Measurements from ENCODE around the gene NUDT16L1.

NUDT16L1 gene

GRCh38 chr16:4664538-4665418 is 28.6 kb upstream of the NUDT16L1 start:
- no peak for DNase-seq (ENCODE audit: low read depth)

- no peak for DNase-seq (ENCODE audit: low read depth)
Measured at GRCh38 chr16:4666537-4667202, 26.7 kb upstream of the NUDT16L1 start.

DNA sequence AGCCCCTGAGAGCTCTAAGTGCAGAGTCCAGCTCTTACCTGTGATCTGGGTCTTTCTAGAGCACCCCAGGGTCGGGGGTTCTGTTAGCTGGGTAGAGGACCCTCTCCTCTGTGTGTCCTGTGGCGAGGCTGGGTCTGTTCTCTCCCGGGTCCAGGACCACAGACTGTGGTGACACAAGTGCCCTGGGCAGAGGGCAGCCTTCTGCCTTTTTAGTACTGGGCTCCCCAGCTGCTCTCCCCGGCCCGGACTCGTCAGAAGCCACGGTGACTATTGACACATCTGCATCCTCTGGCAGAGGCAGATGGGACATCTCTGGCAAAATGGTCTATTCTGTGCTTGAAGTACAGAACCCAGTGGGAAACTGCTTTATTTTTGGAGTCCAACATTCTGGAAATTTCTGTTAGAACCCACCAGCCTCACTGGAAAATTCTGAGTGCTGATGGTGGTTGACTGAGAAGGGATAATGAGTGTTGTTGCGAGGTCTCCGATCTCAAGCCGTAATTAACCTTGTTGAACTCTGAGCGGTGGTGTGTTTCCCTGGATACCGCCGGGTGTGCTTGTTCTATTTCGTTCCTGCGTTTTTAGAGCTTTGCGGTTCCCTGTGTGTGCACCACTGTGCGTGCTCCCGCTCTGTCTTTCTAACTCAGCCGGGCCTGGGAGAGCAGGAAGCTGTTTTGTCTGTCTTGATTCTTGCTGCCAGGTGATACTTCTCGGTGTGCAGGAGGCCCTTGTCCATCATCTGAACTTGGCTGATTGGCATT is 26.0 kb upstream of the NUDT16L1 start:
- no peak for DNase-seq (ENCODE audit: low read depth)

DNA sequence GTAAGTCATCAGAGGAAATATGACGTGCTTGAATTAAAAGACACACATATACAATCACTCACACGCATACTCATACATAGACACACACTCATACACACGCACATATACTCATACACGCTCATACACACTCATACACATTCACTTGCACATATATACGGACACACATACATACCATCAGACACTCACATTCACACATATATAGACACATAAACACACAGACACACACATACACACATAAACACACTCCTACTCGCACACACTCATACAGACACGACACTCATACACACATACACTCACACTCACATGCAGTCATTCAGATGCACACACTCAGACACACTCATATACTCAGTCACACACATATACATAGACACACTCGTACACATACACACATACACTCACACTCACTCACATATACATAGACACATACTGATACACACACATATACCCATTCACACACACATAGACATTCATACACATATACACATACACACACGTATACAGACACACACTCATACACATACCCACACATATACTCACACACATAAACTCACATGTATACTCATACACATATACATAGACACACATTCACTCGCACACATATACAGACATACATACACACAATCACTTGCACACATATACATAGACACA is 24.9 kb upstream of the NUDT16L1 start:
- no peak for DNase-seq (ENCODE audit: low read depth)

DNA sequence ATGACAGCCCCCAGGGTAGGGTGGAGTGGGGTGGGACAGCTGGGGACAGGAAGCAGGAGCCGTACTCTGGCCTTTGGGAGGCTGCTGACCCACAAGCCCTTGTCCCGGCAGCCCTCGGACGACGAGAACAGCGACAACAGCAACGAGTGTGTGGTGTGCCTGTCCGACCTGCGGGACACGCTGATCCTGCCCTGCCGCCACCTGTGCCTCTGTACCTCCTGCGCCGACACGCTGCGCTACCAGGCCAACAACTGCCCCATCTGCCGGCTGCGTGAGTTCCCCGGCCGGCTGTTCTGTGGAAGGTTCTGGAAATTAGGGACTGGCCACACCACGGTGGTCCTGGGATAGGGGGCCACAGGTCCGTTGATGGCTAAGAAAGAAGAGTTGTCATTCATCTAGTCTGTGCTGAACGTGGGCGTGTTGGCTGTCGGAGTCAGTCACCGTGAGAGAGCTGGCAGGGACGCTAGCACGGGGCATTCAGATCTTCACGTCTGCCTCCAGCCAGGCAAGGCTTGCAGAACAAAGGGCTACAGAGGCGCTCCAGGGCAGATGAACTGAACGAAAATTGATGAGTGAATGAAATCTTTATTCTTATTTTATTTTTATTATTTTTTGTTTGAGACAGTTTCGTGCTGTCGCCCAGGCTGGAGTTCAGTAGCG is 19.8 kb upstream of the NUDT16L1 start:
- DNase-seq (ENCODE audit: low read depth), result no peak

DNA sequence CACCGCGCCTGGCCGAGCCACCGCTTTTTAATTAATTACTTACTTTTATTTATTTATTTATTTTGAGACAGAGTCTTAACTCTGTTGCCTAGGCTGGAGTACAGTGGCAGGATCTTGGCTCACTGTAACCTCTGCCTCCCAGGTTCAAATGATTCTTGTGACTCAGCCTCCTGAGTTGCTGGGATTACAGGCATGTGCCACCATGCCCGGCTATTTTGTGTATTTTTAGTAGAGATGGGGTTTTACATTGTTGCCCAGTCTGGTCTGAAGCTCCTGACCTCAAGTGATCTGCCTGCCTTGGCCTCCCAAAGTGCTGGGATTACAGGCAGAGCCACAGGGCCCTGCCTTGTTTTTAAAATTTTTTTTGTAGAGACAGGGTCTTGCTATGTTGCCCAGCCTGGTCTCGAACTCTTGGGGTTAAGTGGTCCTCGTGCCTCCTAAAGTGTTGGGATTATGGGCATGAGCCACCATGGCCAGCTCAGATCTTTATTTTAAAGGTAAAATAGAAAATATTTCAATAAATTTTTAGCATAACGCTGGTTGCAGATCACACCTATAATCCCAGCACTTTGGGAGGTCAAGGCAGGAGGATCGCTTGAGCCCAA is 18.3 kb upstream of the NUDT16L1 start:
- no peak for DNase-seq (ENCODE audit: low read depth)

- DNase-seq (ENCODE audit: low read depth), result peak; percentile 38
Measured at GRCh38 chr16:4675864-4676786, 17.2 kb upstream of the NUDT16L1 start.

DNA sequence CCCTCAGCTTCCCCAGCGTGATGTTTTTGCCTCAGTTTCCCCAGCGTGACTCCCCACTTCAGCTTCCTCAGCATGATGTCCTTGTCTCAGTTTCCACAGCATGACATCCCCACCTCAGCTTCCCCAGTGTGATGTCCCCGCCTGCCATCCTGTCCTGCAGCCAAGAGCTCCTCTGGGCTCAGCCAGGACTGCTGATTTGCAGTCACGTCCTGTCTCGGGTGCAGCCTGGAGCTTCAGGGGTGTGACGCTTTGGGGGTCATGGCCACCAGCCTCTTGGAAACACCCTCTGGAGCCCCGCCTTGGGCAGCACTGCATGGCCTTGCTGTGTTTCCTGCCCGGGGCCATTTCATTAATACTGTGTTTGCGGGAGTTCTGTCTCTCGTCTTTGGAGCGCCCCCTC is 16.5 kb upstream of the NUDT16L1 start:
- DNase-seq (ENCODE audit: low read depth), result no peak

DNA sequence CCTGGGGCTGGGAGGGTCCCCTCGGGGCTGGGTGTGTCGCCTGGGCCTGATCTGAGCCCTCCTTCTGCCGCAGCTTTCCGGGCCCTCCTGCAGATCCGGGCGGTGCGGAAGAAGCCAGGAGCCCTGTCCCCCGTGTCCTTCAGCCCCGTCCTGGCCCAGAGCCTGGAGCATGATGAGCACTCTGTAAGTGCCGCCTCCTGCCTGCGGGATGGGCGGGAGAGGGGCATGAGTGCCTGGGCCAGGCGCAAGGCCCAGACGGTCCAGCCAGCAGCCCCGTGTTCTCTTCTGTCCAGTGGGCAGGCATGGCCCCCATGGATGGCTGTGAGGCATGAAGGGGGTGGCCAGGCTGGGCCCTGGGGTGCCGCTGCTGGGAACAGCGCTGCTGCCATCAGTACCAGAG is 16.0 kb upstream of the NUDT16L1 start:
- DNase-seq (ENCODE audit: low read depth), result no peak

DNA sequence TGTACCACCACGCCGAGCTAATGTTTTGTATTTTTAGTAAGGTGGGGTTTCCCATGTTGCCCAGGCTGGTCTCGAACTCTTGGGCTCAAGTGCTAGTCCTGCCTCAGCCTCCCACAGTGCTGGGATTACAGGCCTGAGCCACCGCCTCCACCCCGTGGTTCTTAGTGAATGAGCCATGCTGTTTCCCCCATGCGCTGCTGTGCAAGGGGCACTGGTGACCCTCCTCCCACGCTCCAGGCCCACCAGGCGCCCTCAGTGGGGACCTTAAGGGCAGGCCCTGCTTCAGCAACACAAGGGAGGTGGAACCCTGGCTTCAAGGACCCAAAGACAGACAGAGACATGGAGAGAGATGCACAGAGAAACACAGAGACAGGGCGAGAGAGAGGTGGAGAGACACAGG is 15.4 kb upstream of the NUDT16L1 start:
- DNase-seq (ENCODE audit: low read depth), result no peak

GRCh38 chr16:4678596-4678995 is 14.8 kb upstream of the NUDT16L1 start:
- no peak for DNase-seq (ENCODE audit: low read depth)

DNA sequence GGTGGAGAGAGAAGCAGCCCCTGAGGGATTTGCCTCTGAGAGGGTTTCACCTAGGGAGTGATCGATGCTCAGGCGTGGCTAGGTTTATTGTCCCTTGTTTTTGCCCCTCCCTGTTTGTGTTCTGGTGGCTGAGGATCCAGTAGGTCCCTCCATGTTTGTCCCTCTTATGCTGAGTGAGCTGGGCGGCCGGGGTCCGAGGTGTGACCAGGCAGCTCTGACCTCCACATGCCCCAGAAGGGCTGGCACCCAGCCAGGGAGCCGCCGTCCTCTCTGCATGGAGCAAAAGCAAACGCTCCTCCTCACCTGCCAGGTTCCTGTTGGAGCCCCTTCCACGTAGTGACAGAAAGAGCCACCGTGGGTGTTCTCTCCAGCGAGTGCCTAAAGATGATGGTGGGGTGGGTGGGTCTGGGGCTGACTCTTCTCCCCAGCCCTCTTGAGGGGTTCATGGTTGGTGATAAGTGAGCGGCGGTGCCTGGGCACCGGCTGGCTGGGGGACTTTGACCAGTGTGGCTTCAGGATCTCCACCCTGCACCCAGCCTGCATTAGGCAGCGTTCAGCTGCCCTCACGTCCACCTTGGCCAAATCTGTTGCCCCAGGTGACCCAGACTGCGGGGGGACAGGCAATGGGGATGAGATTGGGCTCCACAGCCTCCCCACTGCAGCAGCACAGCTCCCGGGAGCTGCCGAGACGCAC is 14.1 kb upstream of the NUDT16L1 start:
- no peak for DNase-seq (ENCODE audit: low read depth)

DNA sequence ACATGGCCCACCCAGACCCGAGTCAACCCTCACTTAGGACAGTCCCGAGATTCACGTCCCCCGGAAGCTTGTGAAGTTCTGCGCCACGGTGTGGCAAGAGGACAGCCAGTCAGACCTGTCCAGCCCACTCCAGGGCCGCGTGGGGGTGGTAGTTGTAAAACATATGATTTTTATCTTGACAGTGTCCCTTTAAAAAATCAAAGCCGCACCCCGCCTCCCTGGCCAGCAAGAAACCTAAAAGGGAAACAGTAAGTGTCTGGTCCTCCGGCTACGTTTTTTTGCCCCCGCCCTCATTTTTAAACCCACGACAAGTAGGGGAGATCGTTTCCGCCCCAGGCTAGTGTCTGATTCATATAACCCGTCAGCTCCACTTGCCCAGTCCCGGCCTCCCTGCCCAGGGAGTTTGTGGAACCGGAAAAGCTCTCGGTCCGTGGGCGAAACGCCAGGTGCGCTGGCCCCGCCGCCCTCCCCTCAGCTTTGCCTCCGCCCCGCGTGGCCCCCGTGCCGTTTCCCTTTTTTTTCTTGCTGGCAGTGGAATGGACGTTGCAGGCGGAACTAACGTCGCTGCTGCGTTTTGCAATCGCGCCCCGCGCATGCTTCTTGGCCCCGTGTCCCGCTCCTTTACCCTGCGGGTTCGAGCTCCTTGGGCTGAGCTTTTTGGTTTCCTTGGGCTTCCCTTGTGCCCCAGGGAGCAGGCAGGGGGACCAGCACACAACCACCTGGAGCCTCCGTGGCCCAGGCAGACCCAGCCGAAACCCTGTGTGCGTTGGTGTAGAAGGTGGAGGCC is 13.3 kb upstream of the NUDT16L1 start:
- DNase-seq (ENCODE audit: low read depth), result no peak

DNA sequence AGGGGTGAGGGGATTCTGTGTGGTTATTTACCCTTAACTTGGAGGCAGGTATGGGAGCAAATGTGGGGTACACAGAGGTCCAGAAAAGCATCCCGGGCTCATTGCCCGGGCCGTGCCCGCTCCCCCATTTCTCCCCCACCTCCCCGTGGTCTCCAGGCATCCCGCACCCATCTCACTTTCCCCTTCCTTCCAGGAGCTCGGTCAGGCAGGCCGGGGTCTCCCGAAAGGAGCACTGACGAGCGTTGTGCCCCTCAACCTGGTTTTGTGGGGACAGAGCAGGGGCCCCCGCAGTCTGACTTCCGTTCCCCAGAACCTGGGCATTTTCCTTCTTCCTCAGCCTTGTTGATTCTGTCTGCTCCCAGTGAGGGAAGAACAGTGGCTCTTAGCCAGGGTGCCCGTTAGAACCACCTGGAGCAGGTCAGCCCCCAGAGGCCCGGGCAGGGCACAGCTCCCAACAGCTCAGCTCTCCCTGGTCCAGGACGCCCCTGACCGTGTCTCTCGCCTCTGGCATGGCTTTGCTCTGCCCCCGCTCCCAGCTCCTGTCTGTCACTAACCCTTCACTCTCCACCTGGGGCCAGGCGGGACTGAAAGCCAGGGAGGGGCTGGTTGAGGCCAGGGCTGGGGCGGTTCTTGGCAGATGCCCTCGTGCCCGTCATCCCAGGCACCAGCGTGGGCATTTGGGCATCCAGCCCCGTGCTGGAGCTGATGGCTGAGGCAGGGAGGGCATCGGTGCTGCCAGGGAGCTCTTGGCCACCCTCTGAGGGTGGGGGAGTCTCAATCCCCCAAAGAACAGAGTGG is 12.5 kb upstream of the NUDT16L1 start:
- DNase-seq (ENCODE audit: low read depth), result no peak

DNA sequence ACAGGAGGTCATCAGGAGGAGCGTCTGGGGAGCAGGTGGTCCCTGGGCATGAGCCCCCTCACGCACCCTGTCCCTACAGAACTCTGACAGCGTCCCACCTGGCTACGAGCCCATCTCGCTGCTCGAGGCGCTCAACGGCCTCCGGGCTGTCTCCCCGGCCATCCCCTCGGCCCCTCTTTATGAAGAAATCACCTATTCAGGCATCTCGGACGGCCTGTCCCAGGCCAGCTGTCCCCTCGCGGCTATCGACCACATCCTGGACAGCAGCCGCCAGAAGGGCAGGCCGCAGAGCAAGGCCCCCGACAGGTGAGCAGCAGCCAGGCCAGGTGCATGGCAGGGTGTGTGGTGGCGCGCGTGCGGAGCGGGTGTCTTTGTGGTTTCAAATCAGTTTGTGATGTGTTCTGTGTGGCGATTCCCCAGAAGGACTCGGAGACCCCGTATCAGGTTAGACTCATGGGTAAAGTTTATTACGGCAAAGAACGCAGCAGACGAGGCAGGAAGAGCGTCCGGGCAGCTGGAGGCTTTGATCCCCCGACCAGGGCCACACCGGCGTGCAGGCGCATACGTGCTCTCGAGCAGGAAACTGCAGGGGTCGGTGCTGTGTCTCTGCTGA is 11.8 kb upstream of the NUDT16L1 start:
- no peak for DNase-seq (ENCODE audit: low read depth)

GRCh38 chr16:4682084-4682591 is 11.2 kb upstream of the NUDT16L1 start:
- DNase-seq (ENCODE audit: low read depth), result no peak

DNA sequence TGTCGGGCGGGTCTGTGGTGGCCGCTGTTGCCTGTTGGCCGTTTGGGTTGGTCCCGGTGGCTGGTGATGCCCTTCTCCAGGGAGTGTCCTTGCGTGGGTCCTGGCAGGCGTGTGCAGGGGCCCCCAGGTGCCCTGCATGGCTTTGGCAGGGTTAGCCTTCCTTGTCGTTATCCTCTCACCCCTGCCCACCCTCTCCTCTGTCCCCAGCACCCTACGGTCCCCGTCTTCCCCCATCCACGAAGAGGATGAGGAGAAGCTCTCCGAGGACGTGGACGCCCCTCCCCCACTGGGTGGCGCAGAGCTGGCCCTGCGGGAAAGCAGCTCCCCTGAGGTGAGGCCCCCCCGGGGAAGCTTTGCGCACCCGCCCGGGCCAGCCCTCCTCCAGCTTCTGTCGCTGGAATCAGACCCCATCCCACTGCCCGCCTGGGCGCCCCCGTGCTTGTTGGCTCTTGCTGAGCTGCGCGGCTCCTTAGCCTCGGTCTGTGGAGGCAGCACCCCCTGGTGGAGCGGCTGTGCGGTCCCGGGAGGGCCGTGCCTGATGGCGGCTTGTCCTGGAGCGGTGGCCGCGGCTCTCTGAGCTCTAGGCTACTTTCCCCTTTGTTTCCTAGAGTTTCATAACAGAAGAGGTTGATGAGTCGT is 10.6 kb upstream of the NUDT16L1 start:
- no peak for DNase-seq (ENCODE audit: low read depth)

Measured in stimulated activated CD8-positive, alpha-beta memory T cell treated with anti-CD3 and anti-CD28 coated beads, Interleukin-15, amount 100 ng/mL, for 1 hour (primary cell).